CD14-positive monocyte (primary cell): ENCODE data around the gene EPS8L1. TPM values are rescaled to one million over a fixed set of nuclear protein-coding genes. Genes with fewer than 3 reads are reported as not detected.

Experiments used
- DNase-seq, 3 donors: peaks; one replicate each; pipeline ENCODE4 v3.0.0-alpha.2; 2011 to 2022
- H2AFZ ChIP-seq: 2 replicates; pipeline ENCODE4 v1.6.0; 2012; ENCODE audit warnings: mild to moderate bottlenecking, low read depth, low read length, inconsistent platforms; ENCODE audit not compliant: insufficient read depth, poor library complexity, severe bottlenecking
- H3K27ac ChIP-seq, 2 donors: 1 replicate in 1 of 2; 2 replicates in 1 of 2; pipeline ENCODE4 v1.5.1; 2012 to 2013; ENCODE audit warnings: low read length in 2 of 2, control low read depth in 1 of 2, inconsistent platforms in 1 of 2, low read depth in 1 of 2, mild to moderate bottlenecking in 1 of 2
- H3K27me3 ChIP-seq, 2 donors: one replicate each; pipeline versions ENCODE4 v1.6.0 to v1.6.1; 2011 to 2013; ENCODE audit warnings: low read length in 2 of 2; ENCODE audit not compliant: control insufficient read depth in 2 of 2, insufficient read depth in 2 of 2
- H3K36me3 ChIP-seq, 2 donors: replicated peaks in 1 of 2; 1 replicate in 1 of 2; 2 replicates in 1 of 2; pipeline versions ENCODE4 v1.5.1 to v1.6.1; 2012 to 2013; ENCODE audit warnings: low read length in 2 of 2, control low read depth in 1 of 2, inconsistent platforms in 1 of 2, mild to moderate bottlenecking in 1 of 2; ENCODE audit not compliant: insufficient read depth in 2 of 2, control insufficient read depth in 1 of 2
- H3K4me1 ChIP-seq, 2 donors: 1 replicate in 1 of 2; 2 replicates in 1 of 2; pipeline versions ENCODE4 v1.5.1 to v1.6.1; 2012 to 2013; ENCODE audit warnings: low read length in 2 of 2, control low read depth in 1 of 2, inconsistent platforms in 1 of 2, mild to moderate bottlenecking in 1 of 2, moderate library complexity in 1 of 2; ENCODE audit not compliant: insufficient read depth in 2 of 2, control insufficient read depth in 1 of 2
- H3K4me2 ChIP-seq: replicated peaks from 2 replicates; pipeline ENCODE3; 2012; ENCODE audit warnings: low read length, moderate library complexity, mild to moderate bottlenecking; ENCODE audit not compliant: poor library complexity, severe bottlenecking; ENCODE audit errors: extremely low read depth
- H3K4me3 ChIP-seq, 3 experiments: fragments of 200-600 bp in 1 of 3; sonication (generic) in 1 of 3; replicated peaks in 1 of 3; 1 replicate in 2 of 3; 2 replicates in 1 of 3; pipeline ENCODE4 v1.5.1; 2011 to 2013; ENCODE audit warnings: low read length in 3 of 3, mild to moderate bottlenecking in 3 of 3, control low read depth in 2 of 3, low read depth in 2 of 3, inconsistent platforms in 1 of 3, moderate library complexity in 1 of 3
- H3K79me2 ChIP-seq: 2 replicates; pipeline ENCODE4 v1.6.0; 2012; ENCODE audit warnings: mild to moderate bottlenecking, control low read depth, inconsistent platforms, low read length, moderate library complexity; ENCODE audit not compliant: insufficient read depth
- H3K9ac ChIP-seq: 2 replicates; pipeline ENCODE4 v1.6.0; 2017; ENCODE audit warnings: low read length, mild to moderate bottlenecking; ENCODE audit not compliant: insufficient read depth, poor library complexity, severe bottlenecking
- H3K9me3 ChIP-seq, 2 donors: replicated peaks in 1 of 2; 1 replicate in 1 of 2; 2 replicates in 1 of 2; pipeline versions ENCODE4 v1.5.1 to v1.6.1; 2012 to 2013; ENCODE audit warnings: low read length in 2 of 2, control low read depth in 1 of 2; ENCODE audit not compliant: control insufficient read depth in 1 of 2, insufficient read depth in 1 of 2
- H4K20me1 ChIP-seq: 2 replicates; pipeline ENCODE4 v1.6.0; 2012; ENCODE audit warnings: mild to moderate bottlenecking, low read length, control low read depth, moderate library complexity; ENCODE audit not compliant: insufficient read depth
- H3K27ac Mint-ChIP-seq, 7 donors: one replicate each; pipeline ENCODE4 v1.8.0; 2020; ENCODE audit warnings: mild to moderate bottlenecking in 7 of 7, mixed read lengths in 7 of 7, moderate library complexity in 6 of 7, inconsistent platforms in 2 of 7
- H3K27me3 Mint-ChIP-seq, 3 donors: one replicate each; pipeline ENCODE4 v1.8.0; 2021 to 2022; ENCODE audit warnings: low read depth in 3 of 3, mild to moderate bottlenecking in 3 of 3, mixed read lengths in 3 of 3, moderate library complexity in 3 of 3, inconsistent platforms in 1 of 3
- H3K36me3 Mint-ChIP-seq, 2 donors: one replicate each; pipeline ENCODE4 v1.8.0; 2020; ENCODE audit warnings: mixed read lengths in 2 of 2, inconsistent platforms in 1 of 2, mild to moderate bottlenecking in 1 of 2
- H3K4me1 Mint-ChIP-seq: one replicate; pipeline ENCODE4 v1.8.0; 2020; ENCODE audit warnings: mild to moderate bottlenecking, mixed read lengths
- H3K4me3 Mint-ChIP-seq, 2 donors: one replicate each; pipeline ENCODE4 v1.8.0; 2020; ENCODE audit warnings: mild to moderate bottlenecking in 2 of 2, mixed read lengths in 2 of 2, moderate library complexity in 1 of 2
- H3K9me3 Mint-ChIP-seq, 7 donors: one replicate each; pipeline ENCODE4 v1.8.0; 2020 to 2022; ENCODE audit warnings: mixed read lengths in 7 of 7, mild to moderate bottlenecking in 6 of 7, moderate library complexity in 6 of 7, inconsistent platforms in 2 of 7
- CTCF ChIP-seq: fragments of 200-600 bp; IDR thresholded peaks from one replicate; pipeline ENCODE4 v1.8.0; 2022; ENCODE audit warnings: antibody characterized with exemption, mild to moderate bottlenecking
- WGBS: methylation state at CpG from one replicate; pipeline ENCODE4 v1.1.5; 2013; ENCODE audit warnings: missing lambda C conversion rate; ENCODE audit not compliant: insufficient coverage; 5-methylcytosine and 5-hydroxymethylcytosine counted together
- intact Hi-C, 2 donors: fragments of 100-400 bp; cut with micrococcal nuclease; formaldehyde crosslinking; loops; one replicate each; pipeline versions ENCODE4 v1.15.0 to v1.15.1; 2023
- polyA plus RNA-seq, 3 donors: library from polyadenylated mRNA; depleted of rRNA in 1 of 3; unstranded in 2 of 3; stranded (reverse) in 1 of 3; fragments of 300-500 nt in 2 of 3; fragments of >200 nt in 1 of 3; fragmentation: Illumina TruSeq in 2 of 3; gene quantifications; 1 replicate in 2 of 3; 2 replicates in 1 of 3; pipeline ENCODE4 v1.2.3, GENCODE V29; 2012 to 2021

Gene EPS8L1
- polyA plus RNA-seq, 3 donors: 1.5 to 5.0 (median 1.8) TPM

DNA sequence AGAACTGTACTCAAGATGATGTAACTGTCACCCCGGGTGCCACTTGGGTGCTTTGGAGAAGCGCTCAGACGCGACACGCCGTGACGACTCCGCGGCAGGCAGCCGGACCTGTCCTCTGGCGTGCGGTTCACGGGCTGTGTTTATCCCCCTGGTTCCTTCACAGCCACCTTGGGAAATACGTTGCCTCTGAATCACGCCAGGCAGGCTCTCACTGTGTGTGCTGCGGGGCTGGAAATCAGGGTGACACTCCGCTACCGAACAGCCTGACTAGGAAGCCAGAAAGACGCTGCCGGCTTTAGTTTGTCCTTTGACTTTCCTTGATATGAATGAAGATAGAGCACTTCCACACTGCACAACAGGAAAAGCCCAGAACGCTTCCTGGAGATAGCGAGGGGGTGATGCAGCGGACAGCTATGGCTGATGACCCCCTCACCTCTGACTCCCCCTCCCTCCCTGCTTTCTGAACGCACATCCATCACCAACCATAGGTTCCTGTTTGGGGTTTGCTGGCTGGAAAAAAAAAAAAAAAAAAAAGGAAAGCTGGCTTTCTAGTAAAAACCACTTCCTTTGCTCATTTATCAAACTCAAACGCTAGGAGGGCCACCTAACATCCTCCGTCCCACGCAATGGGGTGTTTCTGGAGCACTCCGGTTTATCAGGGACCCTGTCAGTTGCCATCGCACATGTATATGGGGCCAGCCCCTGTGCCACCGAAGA, 33.9 kb upstream of the EPS8L1 start:
- Histone ChIP-seq H3K27ac (no peak overlapping the region), H3K4me3 (no peak overlapping the region), H3K27me3 (peaks cover 2 to 26% of the 10 kb centered on the region in 2 donors), H3K79me2 (no peaks in the 10 kb centered on the region), H3K36me3 (peaks cover 19 to 28% of the 10 kb centered on the region in 2 donors), H2AFZ (no peak overlapping the region), H3K9me3 (no peaks in the 10 kb centered on the region), H3K9ac (no peak overlapping the region), H3K4me2 (peak overlapping the region; percentile 21), H3K4me1 (peaks cover 9 to 15% of the 10 kb centered on the region in 2 donors), H4K20me1 (peaks cover 20% of the 10 kb centered on the region)
- Mint-ChIP-seq H3K4me1 (peaks cover 15% of the 10 kb centered on the region), H3K4me3 (peak overlapping the region in 1 of 2 donors; percentile 71), H3K27me3 (peaks cover 23 to 40% (median 30%) of the 10 kb centered on the region in 3 donors), H3K9me3 (peaks cover 0 to 4% (median 0%) of the 10 kb centered on the region in 7 donors), H3K27ac (peak overlapping the region in 5 of 7 donors; percentile 15 to 75 (median 34)), H3K36me3 (peaks cover 34 to 38% of the 10 kb centered on the region in 2 donors)
- no peak for TF ChIP-seq CTCF
- intact Hi-C loops: loop anchor here in 1 of 2 donors (10.0 kb wide), 1 partner anchor 47 kb away; no protein-coding TSS in a partner anchor
- peak; percentile 5 to 47 (median 23) for DNase-seq
- 6% methylated on average over 20 of the region's 30 CpGs for WGBS

- Mint-ChIP-seq H3K27me3 (peaks cover 23 to 40% (median 30%) of the 10 kb centered on the region in 3 donors), H3K27ac (peak overlapping the region in 1 of 7 donors; percentile 27), H3K4me3 (peak overlapping the region in 1 of 2 donors; percentile 71), H3K9me3 (peaks cover 0 to 4% (median 0%) of the 10 kb centered on the region in 7 donors), H3K36me3 (peaks cover 38 to 43% of the 10 kb centered on the region in 2 donors), H3K4me1 (peaks cover 15% of the 10 kb centered on the region)
- Histone ChIP-seq H3K4me1 (peaks cover 9 to 15% of the 10 kb centered on the region in 2 donors), H3K4me2 (no peak overlapping the region), H3K27me3 (peaks cover 2 to 26% of the 10 kb centered on the region in 2 donors), H2AFZ (no peak overlapping the region), H4K20me1 (peaks cover 20% of the 10 kb centered on the region), H3K9ac (no peak overlapping the region), H3K27ac (no peak overlapping the region), H3K9me3 (no peaks in the 10 kb centered on the region), H3K36me3 (peaks cover 24 to 34% of the 10 kb centered on the region in 2 donors), H3K4me3 (no peak overlapping the region), H3K79me2 (no peaks in the 10 kb centered on the region)
- intact Hi-C loops: loop anchor here in 1 of 2 donors (10.0 kb wide), 1 partner anchor 48 kb away; no protein-coding TSS in a partner anchor
- 25% methylated on average over 4 of the region's 9 CpGs for WGBS
- no peak for TF ChIP-seq CTCF
- DNase-seq: no peak
Observed at GRCh38 chr19:55042344-55042678, 33.4 kb upstream of the EPS8L1 start.
